ENCODE results near the gene HOXB6.

The HOXB6 gene

GRCh38 chr17:48645639-48646182 lies 40.9 kb upstream of the HOXB6 start:
- DNase-seq, result no peak
- Histone ChIP-seq H2BK120ac (ENCODE audit: low read depth, low read length) (no peak overlapping the region), H2BK5ac (ENCODE audit: low read length) (no peak overlapping the region), H3K27me3 (ENCODE audit: insufficient read depth, low read length, poor library complexity) (peaks cover 45% of the 10 kb centered on the region), H3K36me3 (ENCODE audit: control insufficient read depth, insufficient read depth, low read length) (no peaks in the 10 kb centered on the region), H3K27ac (ENCODE audit: low read depth, low read length) (peak overlapping the region; percentile 81), H4K8ac (ENCODE audit: low read depth, low read length) (peak overlapping the region; percentile 29), H3K4me3 (ENCODE audit: low read length) (peak overlapping the region; percentile 5), H3K23ac (ENCODE audit: low read length) (no peak overlapping the region), H3K79me1 (ENCODE audit: low read length) (no peaks in the 10 kb centered on the region), H2BK15ac (replicated peaks; ENCODE audit: low read depth) (no peak overlapping the region), H2AK5ac (ENCODE audit: low read length) (no peak overlapping the region), H3K4ac (ENCODE audit: low read depth, low read length) (no peak overlapping the region), H3K56ac (ENCODE audit: low read length) (peak overlapping the region; percentile 82), H4K5ac (ENCODE audit: low read length) (no peak overlapping the region), H3K79me2 (ENCODE audit: control insufficient read depth, insufficient read depth, low read length) (peaks cover 1% of the 10 kb centered on the region), H3K9ac (ENCODE audit: low read length) (peak overlapping the region; percentile 70), H3K18ac (ENCODE audit: low read length) (no peak overlapping the region), H3K4me2 (ENCODE audit: low read length) (peak overlapping the region; percentile 63), H3K4me1 (ENCODE audit: control insufficient read depth, low read depth, low read length) (peaks cover 6% of the 10 kb centered on the region)
- WGBS (ENCODE audit: extremely low coverage, insufficient coverage, low lambda C conversion rate), result no CpG with 5 or more reads among the region's 14 CpGs

GRCh38 chr17:48644910-48645557 lies 40.2 kb upstream of the HOXB6 start:
- Histone ChIP-seq H3K4me3 (ENCODE audit: low read length) (no peak overlapping the region), H3K4ac (ENCODE audit: low read depth, low read length) (no peak overlapping the region), H3K23ac (ENCODE audit: low read length) (no peak overlapping the region), H3K18ac (ENCODE audit: low read length) (no peak overlapping the region), H3K36me3 (ENCODE audit: control insufficient read depth, insufficient read depth, low read length) (no peaks in the 10 kb centered on the region), H3K4me2 (ENCODE audit: low read length) (peak overlapping the region; percentile 11), H2BK120ac (ENCODE audit: low read depth, low read length) (no peak overlapping the region), H3K27me3 (ENCODE audit: insufficient read depth, low read length, poor library complexity) (peaks cover 51% of the 10 kb centered on the region), H2AK5ac (ENCODE audit: low read length) (no peak overlapping the region), H3K4me1 (ENCODE audit: control insufficient read depth, low read depth, low read length) (peaks cover 6% of the 10 kb centered on the region), H3K9ac (ENCODE audit: low read length) (peak overlapping the region; percentile 70), H3K79me1 (ENCODE audit: low read length) (no peaks in the 10 kb centered on the region), H4K8ac (ENCODE audit: low read depth, low read length) (no peak overlapping the region), H4K5ac (ENCODE audit: low read length) (no peak overlapping the region), H3K56ac (ENCODE audit: low read length) (peak overlapping the region; percentile 1), H2BK15ac (replicated peaks; ENCODE audit: low read depth) (no peak overlapping the region), H2BK5ac (ENCODE audit: low read length) (no peak overlapping the region), H3K27ac (ENCODE audit: low read depth, low read length) (no peak overlapping the region), H3K79me2 (ENCODE audit: control insufficient read depth, insufficient read depth, low read length) (peaks cover 1% of the 10 kb centered on the region)
- WGBS (ENCODE audit: extremely low coverage, insufficient coverage, low lambda C conversion rate), result no CpG with 5 or more reads among the region's 6 CpGs
- DNase-seq, result no peak

- no peak overlapping the region for H2AK5ac ChIP-seq (ENCODE audit: low read length)
- peaks cover 6% of the 10 kb centered on the region for H3K4me1 ChIP-seq (ENCODE audit: control insufficient read depth, low read depth, low read length)
- H3K79me1 ChIP-seq (ENCODE audit: low read length), result no peaks in the 10 kb centered on the region
- peak overlapping the region; percentile 27 for H3K9ac ChIP-seq (ENCODE audit: low read length)
- no peak for DNase-seq
- no peak overlapping the region for H3K4ac ChIP-seq (ENCODE audit: low read depth, low read length)
- no peak overlapping the region for H2BK5ac ChIP-seq (ENCODE audit: low read length)
- H3K79me2 ChIP-seq (ENCODE audit: control insufficient read depth, insufficient read depth, low read length), result peaks cover 1% of the 10 kb centered on the region
- peak overlapping the region; percentile 36 for H3K56ac ChIP-seq (ENCODE audit: low read length)
- no peak overlapping the region for H2BK15ac ChIP-seq (replicated peaks; ENCODE audit: low read depth)
- H3K4me2 ChIP-seq (ENCODE audit: low read length), result no peak overlapping the region
- no peak overlapping the region for H2BK120ac ChIP-seq (ENCODE audit: low read depth, low read length)
- no peaks in the 10 kb centered on the region for H3K36me3 ChIP-seq (ENCODE audit: control insufficient read depth, insufficient read depth, low read length)
- H3K4me3 ChIP-seq (ENCODE audit: low read length), result no peak overlapping the region
- WGBS (ENCODE audit: extremely low coverage, insufficient coverage, low lambda C conversion rate), result no CpG with 5 or more reads among the region's 1 CpG
- peaks cover 60% of the 10 kb centered on the region for H3K27me3 ChIP-seq (ENCODE audit: insufficient read depth, low read length, poor library complexity)
- no peak overlapping the region for H4K5ac ChIP-seq (ENCODE audit: low read length)
- H3K27ac ChIP-seq (ENCODE audit: low read depth, low read length), result no peak overlapping the region
- H4K8ac ChIP-seq (ENCODE audit: low read depth, low read length), result no peak overlapping the region
- no peak overlapping the region for H3K23ac ChIP-seq (ENCODE audit: low read length)
- H3K18ac ChIP-seq (ENCODE audit: low read length), result no peak overlapping the region
These were observed 39.4 kb upstream of the HOXB6 start for GRCh38 chr17:48644159-48644558.

GRCh38 chr17:48643697-48644012 lies 38.9 kb upstream of the HOXB6 start:
- H2BK15ac ChIP-seq (replicated peaks; ENCODE audit: low read depth), result no peak overlapping the region
- no peak overlapping the region for H3K4me2 ChIP-seq (ENCODE audit: low read length)
- no peak overlapping the region for H3K23ac ChIP-seq (ENCODE audit: low read length)
- H3K27ac ChIP-seq (ENCODE audit: low read depth, low read length), result no peak overlapping the region
- H4K5ac ChIP-seq (ENCODE audit: low read length), result no peak overlapping the region
- no peak overlapping the region for H2BK5ac ChIP-seq (ENCODE audit: low read length)
- no peak overlapping the region for H2AK5ac ChIP-seq (ENCODE audit: low read length)
- H3K27me3 ChIP-seq (ENCODE audit: insufficient read depth, low read length, poor library complexity), result peaks cover 64% of the 10 kb centered on the region
- H3K56ac ChIP-seq (ENCODE audit: low read length), result peak overlapping the region; percentile 52
- H3K36me3 ChIP-seq (ENCODE audit: control insufficient read depth, insufficient read depth, low read length), result no peaks in the 10 kb centered on the region
- no peak overlapping the region for H3K4me3 ChIP-seq (ENCODE audit: low read length)
- H3K9ac ChIP-seq (ENCODE audit: low read length), result no peak overlapping the region
- H3K4ac ChIP-seq (ENCODE audit: low read depth, low read length), result no peak overlapping the region
- peaks cover 6% of the 10 kb centered on the region for H3K4me1 ChIP-seq (ENCODE audit: control insufficient read depth, low read depth, low read length)
- peaks cover 1% of the 10 kb centered on the region for H3K79me2 ChIP-seq (ENCODE audit: control insufficient read depth, insufficient read depth, low read length)
- no peak overlapping the region for H2BK120ac ChIP-seq (ENCODE audit: low read depth, low read length)
- no peak overlapping the region for H3K18ac ChIP-seq (ENCODE audit: low read length)
- H4K8ac ChIP-seq (ENCODE audit: low read depth, low read length), result no peak overlapping the region
- H3K79me1 ChIP-seq (ENCODE audit: low read length), result no peaks in the 10 kb centered on the region
- no peak for DNase-seq

- Histone ChIP-seq H3K23ac (ENCODE audit: low read length) (peak overlapping the region; percentile 6), H3K4me3 (ENCODE audit: low read length) (no peak overlapping the region), H2BK5ac (ENCODE audit: low read length) (no peak overlapping the region), H2AK5ac (ENCODE audit: low read length) (no peak overlapping the region), H3K4me2 (ENCODE audit: low read length) (peak overlapping the region; percentile 5), H3K9ac (ENCODE audit: low read length) (peak overlapping the region; percentile 39), H3K27me3 (ENCODE audit: insufficient read depth, low read length, poor library complexity) (peaks cover 68% of the 10 kb centered on the region), H2BK15ac (replicated peaks; ENCODE audit: low read depth) (no peak overlapping the region), H4K8ac (ENCODE audit: low read depth, low read length) (no peak overlapping the region), H3K56ac (ENCODE audit: low read length) (peak overlapping the region; percentile 52), H3K4me1 (ENCODE audit: control insufficient read depth, low read depth, low read length) (peaks cover 6% of the 10 kb centered on the region), H3K27ac (ENCODE audit: low read depth, low read length) (no peak overlapping the region), H2BK120ac (ENCODE audit: low read depth, low read length) (no peak overlapping the region), H4K5ac (ENCODE audit: low read length) (no peak overlapping the region), H3K4ac (ENCODE audit: low read depth, low read length) (no peak overlapping the region), H3K18ac (ENCODE audit: low read length) (no peak overlapping the region), H3K79me1 (ENCODE audit: low read length) (no peaks in the 10 kb centered on the region), H3K36me3 (ENCODE audit: control insufficient read depth, insufficient read depth, low read length) (no peaks in the 10 kb centered on the region), H3K79me2 (ENCODE audit: control insufficient read depth, insufficient read depth, low read length) (peaks cover 1% of the 10 kb centered on the region)
- DNase-seq, result no peak
- WGBS (ENCODE audit: extremely low coverage, insufficient coverage, low lambda C conversion rate), result no CpG with 5 or more reads among the region's 23 CpGs
These were observed 38.3 kb upstream of the HOXB6 start for GRCh38 chr17:48642843-48643696.

All from mesendoderm (in vitro differentiated cells).